K562 (cell line): ENCODE measurements around the gene UBE3D. TPM values are rescaled to one million over a fixed set of nuclear protein-coding genes. Genes with fewer than 3 reads are reported as not detected.

Source experiments
- COPS2 ChIP-seq: fragments of 450-650 bp; conservative IDR thresholded peaks from 2 replicates; pipeline ENCODE4 v1.6.1; 2016; ENCODE audit warnings: mild to moderate bottlenecking, moderate library complexity
- CXXC5 ChIP-seq: fragments of 250-450 bp; sonication (Bioruptor Pico); IDR thresholded peaks from 2 replicates; pipeline ENCODE4 v1.8.0; 2022; ENCODE audit warnings: inconsistent platforms, mild to moderate bottlenecking, moderate library complexity
- EP300 ChIP-seq: IDR thresholded peaks from 2 replicates; pipeline ENCODE4 v1.6.1; 2012; ENCODE audit warnings: low read length, improper control_type of control experiment
- FOXJ2 ChIP-seq: fragments of 200-800 bp; sonication (Bioruptor generic); IDR thresholded peaks from 2 replicates; pipeline ENCODE4 v1.6.1; 2016; ENCODE audit warnings: missing genetic modification characterization, missing compliant biosample characterization
- HMGXB4 ChIP-seq: sonication (generic); formaldehyde crosslinking; IDR thresholded peaks from 2 replicates; pipeline ENCODE4 v1.8.1; 2023; ENCODE audit warnings: mild to moderate bottlenecking, missing genetic modification reagents
- LCOR ChIP-seq: sonication (generic); formaldehyde crosslinking; IDR thresholded peaks from 2 replicates; pipeline ENCODE4 v1.8.0; 2022; ENCODE audit warnings: mild to moderate bottlenecking, missing genetic modification reagents
- MECOM ChIP-seq: fragments of 250-450 bp; sonication (Bioruptor Pico); IDR thresholded peaks from 2 replicates; pipeline ENCODE4 v1.8.0; 2022; ENCODE audit warnings: inconsistent platforms
- MGA ChIP-seq: fragments of 450-650 bp; IDR thresholded peaks from 2 replicates; pipeline ENCODE4 v1.6.1; 2016; ENCODE audit warnings: mild to moderate bottlenecking, moderate library complexity
- MTA2 ChIP-seq: fragments of 450-650 bp; IDR thresholded peaks from 2 replicates; pipeline ENCODE4 v1.6.1; 2016; ENCODE audit warnings: low read depth
- PML ChIP-seq: IDR thresholded peaks from 2 replicates; pipeline ENCODE4 v1.6.1; 2012; ENCODE audit warnings: low read length, inconsistent platforms
- PTRF ChIP-seq: fragments of 450-650 bp; IDR thresholded peaks from 2 replicates; pipeline ENCODE4 v1.6.1; 2016; ENCODE audit warnings: mild to moderate bottlenecking, missing genetic modification characterization, missing compliant biosample characterization
- ZNF639 ChIP-seq, 2 experiments: fragments of 200-800 bp in 1 of 2; sonication (Bioruptor generic) in 1 of 2; sonication (generic) in 1 of 2; formaldehyde crosslinking in 1 of 2; IDR thresholded peaks in 1 of 2; conservative IDR thresholded peaks in 1 of 2; 2 replicates each; pipeline versions ENCODE4 v1.5.0 to v1.6.1; 2016 to 2020; ENCODE audit warnings: missing compliant biosample characterization in 1 of 2, missing genetic modification characterization in 1 of 2, missing genetic modification reagents in 1 of 2
- polyA plus RNA-seq, 8 experiments: library from polyadenylated mRNA; depleted of rRNA in 4 of 8; stranded (reverse) in 5 of 8; unstranded in 3 of 8; fragments of >200 nt; fragmentation: Nextera tagmentation in 2 of 8; fragmentation: Illumina TruSeq in 1 of 8; extraction: Ambion mirVana in 2 of 8; extraction: Trizol in 1 of 8; gene quantifications; 2 replicates each; pipeline versions ENCODE4 v1.2.1 to v1.2.3, GENCODE V29; 2011 to 2014; ENCODE audit warnings: inconsistent platforms in 1 of 8, missing spikeins in 1 of 8
- total RNA-seq, 7 experiments: library from RNA; depleted of rRNA in 6 of 7; stranded (reverse); fragments of >200 nt in 6 of 7; fragmentation: Illumina TruSeq in 2 of 7; extraction: Trizol in 2 of 7; gene quantifications; 2 replicates each; pipeline versions ENCODE4 v1.2.1 to v1.2.3, GENCODE V29; 2011 to 2021; ENCODE audit warnings: low replicate concordance in 1 of 7

Gene UBE3D
- total and polyA plus RNA-seq, 9 of the 15 experiments (the other 6 are each of a cell fraction or from before 2014, with no cell fraction given) = 9.4 to 17.6 (median 11.9) TPM

- TF ChIP-seq MGA = 0 out of 2 replicates have a peak, but pooled peaks have one; percentile 34
- no peak; a peak in 2 of 4 replicates for TF ChIP-seq ZNF639 (CRISPR knock-in tag; conservative IDR thresholded peaks at IDR 0.05 in 1 of 2, IDR thresholded peaks at IDR 0.05 in 1 of 2)
- TF ChIP-seq MECOM (CRISPR knock-in tag) = peak; percentile 47; the same call in 1 of the 2 replicates
- no peak for TF ChIP-seq COPS2
- no peak for TF ChIP-seq HMGXB4
- TF ChIP-seq MTA2 = peak; percentile 67
- 0 out of 2 replicates have a peak, but pooled peaks have one; percentile 21 for TF ChIP-seq PTRF (tag)
- TF ChIP-seq PML = peak; percentile 15; the same call in 1 of the 2 replicates
- TF ChIP-seq LCOR (CRISPR knock-in tag) = peak; percentile 74; the same call in 1 of the 2 replicates
- 0 out of 2 replicates have a peak, but pooled peaks have one; percentile 40 for TF ChIP-seq FOXJ2 (tag)
- peak; percentile 28; the same call in 1 of the 2 replicates for TF ChIP-seq CXXC5 (CRISPR knock-in tag)
- TF ChIP-seq EP300 = peak; percentile 91
Observed at GRCh38 chr6:82893889-82894652, 171.6 kb downstream of the UBE3D start (continued).
